HCT116 (cell line): ENCODE data around the gene GPR75. TPM values are rescaled to one million over a fixed set of nuclear protein-coding genes. Genes with fewer than 3 reads are reported as not detected.

Experiments used
- ATAC-seq: fragments of 200-7000 bp; cut with Tn5 transposase; 2 replicates; pipeline ENCODE4 v1.9.1; 2020; ENCODE audit warnings: mild to moderate bottlenecking, moderate library complexity
- BruUV-seq: library from RNA; stranded (reverse); fragments of 400-500 nt; replicated peaks from 2 replicates; lab custom pipeline; 2021; lab: Mats Ljungman, UMichigan
- CTCF ChIA-PET: fragments of 300-600 bp; sonication (Branson Sonifier 250); formaldehyde crosslinking; loops from one replicate; lab custom pipeline; 2021; ENCODE audit warnings: antibody characterized with exemption; lab: Charles Lee
- POLR2A ChIA-PET: fragments of 300-600, 350-600 bp; sonication (Branson Sonifier 250); formaldehyde crosslinking; loops from one replicate; lab custom pipeline; 2021; ENCODE audit warnings: antibody characterized with exemption; lab: Charles Lee
- RAD21 ChIA-PET, 2 experiments: fragments of 300-600 bp; sonication (Branson Sonifier 250); formaldehyde crosslinking; loops; one replicate each; lab custom pipeline; 2023; ENCODE audit warnings: low total read pairs in 2 of 2; ENCODE audit not compliant: uncharacterized antibody in 2 of 2, unreplicated experiment in 2 of 2, low non-redundant PET in 1 of 2; lab: Charles Lee
- DNase-seq: peaks from one replicate; pipeline ENCODE4 v3.0.0-alpha.2; 2010; ENCODE audit warnings: low read depth, low spot score
- H2AFZ ChIP-seq: fragments of 200-600 bp; shearing (Covaris generic), sonication (generic); 2 replicates; pipeline ENCODE4 v1.6.1; 2017; ENCODE audit warnings: low read depth, mixed run types, mixed read lengths, antibody characterized with exemption, low read length; ENCODE audit not compliant: poor library complexity, severe bottlenecking
- H3K27ac ChIP-seq: 2 replicates; pipeline ENCODE4 v1.5.1; 2012; ENCODE audit warnings: low read depth, low read length
- H3K27me3 ChIP-seq: fragments of 200-600 bp; sonication (generic); 2 replicates; pipeline ENCODE4 v1.6.1; 2016; ENCODE audit warnings: mixed run types, low read length, mixed read lengths; ENCODE audit not compliant: insufficient read depth
- H3K36me3 ChIP-seq, 2 experiments: fragments of 200-500 bp in 1 of 2; fragments of 200-600 bp in 1 of 2; sonication (Bioruptor generic) in 1 of 2; sonication (generic) in 1 of 2; 2 replicates each; pipeline versions ENCODE4 v1.5.1 to v1.6.1; 2014 to 2016; ENCODE audit warnings: low read length in 2 of 2, inconsistent platforms in 1 of 2, mixed read lengths in 1 of 2, mixed run types in 1 of 2; ENCODE audit not compliant: insufficient read depth in 2 of 2, control insufficient read depth in 1 of 2
- H3K4me1 ChIP-seq, 2 experiments: fragments of 200-600 bp in 1 of 2; sonication (generic) in 1 of 2; 2 replicates each; pipeline versions ENCODE4 v1.5.1 to v1.6.1; 2012 to 2017; ENCODE audit warnings: low read length in 2 of 2, inconsistent platforms in 1 of 2, mild to moderate bottlenecking in 1 of 2, mixed read lengths in 1 of 2, mixed run types in 1 of 2, moderate library complexity in 1 of 2; ENCODE audit not compliant: insufficient read depth in 2 of 2, control insufficient read depth in 1 of 2
- H3K4me2 ChIP-seq: fragments of 200-600 bp; sonication (generic); 2 replicates; pipeline ENCODE4 v1.6.1; 2017; ENCODE audit warnings: mixed run types, low read length, mixed read lengths
- H3K4me3 ChIP-seq, 2 experiments: fragments of 200-600 bp in 1 of 2; sonication (generic) in 1 of 2; replicated peaks in 1 of 2; 2 replicates each; pipeline ENCODE4 v1.5.1; 2011 to 2016; ENCODE audit warnings: low read length in 2 of 2, control low read depth in 1 of 2, low read depth in 1 of 2, mild to moderate bottlenecking in 1 of 2, mixed read lengths in 1 of 2, mixed run types in 1 of 2
- H3K79me2 ChIP-seq: fragments of 200-600 bp; sonication (generic); 2 replicates; pipeline ENCODE4 v1.6.1; 2017; ENCODE audit warnings: mild to moderate bottlenecking, mixed run types, low read length, moderate library complexity, mixed read lengths; ENCODE audit not compliant: insufficient read depth
- H3K9ac ChIP-seq: fragments of 200-600 bp; sonication (generic); 2 replicates; pipeline ENCODE4 v1.6.1; 2016; ENCODE audit warnings: low read length, mixed read lengths
- H3K9me2 ChIP-seq: fragments of 200-600 bp; sonication (generic), shearing (Covaris generic); 2 replicates; pipeline ENCODE4 v1.6.1; 2017; ENCODE audit warnings: mixed run types, mild to moderate bottlenecking, moderate library complexity; ENCODE audit not compliant: insufficient read depth
- H3K9me3 ChIP-seq, 2 experiments: fragments of 200-500 bp in 1 of 2; fragments of 200-600 bp in 1 of 2; sonication (Bioruptor generic) in 1 of 2; sonication (generic) in 1 of 2; 2 replicates each; pipeline ENCODE4 v1.6.1; 2014 to 2017; ENCODE audit warnings: low read length in 2 of 2, mixed read lengths in 2 of 2, inconsistent platforms in 1 of 2, low read depth in 1 of 2, mild to moderate bottlenecking in 1 of 2, mixed run types in 1 of 2, moderate library complexity in 1 of 2; ENCODE audit not compliant: control insufficient read depth in 1 of 2, insufficient read depth in 1 of 2
- H4K20me1 ChIP-seq: fragments of 200-600 bp; sonication (generic), shearing (Covaris generic); 2 replicates; pipeline ENCODE4 v1.6.1; 2017; ENCODE audit warnings: mixed run types, mild to moderate bottlenecking, moderate library complexity; ENCODE audit not compliant: insufficient read depth
- CBX3 ChIP-seq: IDR thresholded peaks from 2 replicates; pipeline ENCODE4 v1.6.1; 2012; ENCODE audit warnings: low read depth
- CEBPB ChIP-seq: IDR thresholded peaks from 2 replicates; pipeline ENCODE4 v1.6.1; 2012; ENCODE audit warnings: low read depth
- EGR1 ChIP-seq: IDR thresholded peaks from 2 replicates; pipeline ENCODE4 v1.6.1; 2012; ENCODE audit warnings: low read depth
- ELF1 ChIP-seq: IDR thresholded peaks from 2 replicates; pipeline ENCODE4 v1.6.1; 2012; ENCODE audit warnings: low read depth, borderline replicate concordance
- EZH2phosphoT487 ChIP-seq: fragments of 200-600 bp; IDR thresholded peaks from 2 replicates; pipeline ENCODE4 v1.6.1; 2018; ENCODE audit warnings: antibody characterized with exemption, borderline replicate concordance
- POLR2AphosphoS5 ChIP-seq: IDR thresholded peaks from 2 replicates; pipeline ENCODE4 v1.6.1; 2011; ENCODE audit warnings: mild to moderate bottlenecking, low read depth, low read length, moderate library complexity
- RAD21 ChIP-seq: IDR thresholded peaks from 2 replicates; pipeline ENCODE4 v1.6.1; 2012; ENCODE audit warnings: low read depth, mild to moderate bottlenecking
- REST ChIP-seq: IDR thresholded peaks from 2 replicates; pipeline ENCODE4 v1.6.1; 2012; ENCODE audit warnings: low read depth
- SIN3A ChIP-seq: IDR thresholded peaks from 2 replicates; pipeline ENCODE4 v1.6.1; 2012; ENCODE audit warnings: low read depth
- SP1 ChIP-seq: IDR thresholded peaks from 2 replicates; pipeline ENCODE4 v1.6.1; 2012; ENCODE audit warnings: low read depth
- SRF ChIP-seq: IDR thresholded peaks from 2 replicates; pipeline ENCODE4 v1.6.1; 2012; ENCODE audit warnings: low read depth
- TCF7L2 ChIP-seq: IDR thresholded peaks from 2 replicates; pipeline ENCODE4 v1.7.0; 2011; ENCODE audit warnings: borderline replicate concordance, inconsistent platforms; ENCODE audit not compliant: insufficient read depth, insufficient read length; ENCODE audit errors: extremely low read depth
- YY1 ChIP-seq: IDR thresholded peaks from 2 replicates; pipeline ENCODE4 v1.6.1; 2011; ENCODE audit warnings: low read length, low read depth, moderate library complexity, mild to moderate bottlenecking; ENCODE audit not compliant: insufficient replicate concordance; ENCODE audit errors: extremely low read depth
- ZBTB33 ChIP-seq: IDR thresholded peaks from 2 replicates; pipeline ENCODE4 v1.6.1; 2011; ENCODE audit warnings: mild to moderate bottlenecking, low read length, moderate library complexity; ENCODE audit not compliant: insufficient replicate concordance; ENCODE audit errors: extremely low read depth
- ZFX ChIP-seq: fragments of 450-650 bp; IDR thresholded peaks from 2 replicates; pipeline ENCODE4 v1.6.1; 2017
- intact Hi-C: fragments of 100-400 bp; cut with micrococcal nuclease; formaldehyde crosslinking; loops from 2 replicates; pipeline ENCODE4 v1.10.0; 2022
- total RNA-seq: library from RNA; stranded (reverse); gene quantifications from one replicate; pipeline ENCODE4 v1.2.1, GENCODE V29; 2021; ENCODE audit not compliant: unreplicated experiment

GPR75 gene
- total RNA-seq, 1 experiment from 2014 or later: 1.2 TPM

GRCh38 chr2:53861824-53862223, 2.1 kb upstream of the GPR75 start:
- H3K36me3 ChIP-seq: peaks cover 7 to 15% of the 10 kb centered on the region in 2 experiments; a peak in 3 of 4 replicates
- no peaks in the 10 kb centered on the region; the same call in 1 of the 2 replicates for H4K20me1 ChIP-seq
- H3K9me3 ChIP-seq: no peaks in the 10 kb centered on the region
- H3K4me3 ChIP-seq: no peak overlapping the region
- H2AFZ ChIP-seq: no peak overlapping the region
- POLR2A ChIA-PET: no interaction called here
- TF ChIP-seq YY1: no peak
- no peak for TF ChIP-seq TCF7L2
- TF ChIP-seq ELF1: no peak
- TF ChIP-seq EGR1: no peak
- TF ChIP-seq EZH2phosphoT487: no peak
- no peak for TF ChIP-seq ZFX
- no peak for TF ChIP-seq SP1
- TF ChIP-seq RAD21: no peak
- no peak for TF ChIP-seq ZBTB33
- no peak for TF ChIP-seq POLR2AphosphoS5
- no peak for TF ChIP-seq CBX3
- no peak for TF ChIP-seq SRF
- no peak for TF ChIP-seq CEBPB
- TF ChIP-seq SIN3A: no peak
- no peak for TF ChIP-seq REST
- H3K27ac ChIP-seq: no peak overlapping the region
- RAD21 ChIA-PET: no interaction called here
- no peaks in the 10 kb centered on the region for H3K4me1 ChIP-seq
- intact Hi-C loops: no loop called here
- no peaks in the 10 kb centered on the region for H3K9me2 ChIP-seq
- H3K27me3 ChIP-seq: no peaks in the 10 kb centered on the region
- H3K9ac ChIP-seq: no peak overlapping the region
- H3K79me2 ChIP-seq: no peaks in the 10 kb centered on the region
- CTCF ChIA-PET: no interaction called here
- no peak overlapping the region for H3K4me2 ChIP-seq
- ATAC-seq: no peak
- no TSS peak for BruUV-seq
- DNase-seq: no peak
